ENCODE measurements around the gene NDUFS3. TPM values are rescaled to one million over a fixed set of nuclear protein-coding genes. Genes with fewer than 3 reads are reported as not detected.
"Not testable (repeated sequence)": the region's sequence is repeated elsewhere in the genome, so short reads cannot be mapped to it uniquely, and the experiment has no call there.

The NDUFS3 gene
- polyA plus RNA-seq, 4 donors = 80.5 to 151 (median 147) TPM

GRCh38 chr11:47557004-47557403 is 21.9 kb upstream of the NDUFS3 start:
- DNase-seq (ENCODE audit: low read depth in 4 of 4, low spot score in 3 of 4) = not testable (repeated sequence)

- no peak for DNase-seq (ENCODE audit: low read depth in 4 of 4, low spot score in 3 of 4)
Measured at GRCh38 chr11:47558695-47559094, 20.2 kb upstream of the NDUFS3 start.

DNA sequence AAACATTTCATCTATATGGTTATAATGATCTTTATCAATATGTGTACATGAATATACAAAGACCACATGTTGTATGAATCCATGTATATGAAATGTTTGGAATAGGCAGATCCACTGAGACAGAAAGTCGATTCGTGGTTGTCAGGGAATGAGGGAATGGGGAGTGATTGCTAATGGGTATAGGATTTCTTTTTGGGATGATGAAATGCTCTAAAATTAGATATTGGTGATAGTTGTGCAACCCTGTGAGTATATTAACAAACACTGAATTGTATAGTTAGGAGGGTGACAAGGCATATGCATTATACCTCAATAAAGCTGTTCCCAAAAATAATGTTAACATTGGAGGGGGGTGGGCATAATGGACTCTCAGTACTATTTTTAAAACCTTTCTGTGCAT is 18.4 kb upstream of the NDUFS3 start:
- DNase-seq (ENCODE audit: low read depth in 4 of 4, low spot score in 3 of 4) = no peak

- DNase-seq (ENCODE audit: low read depth in 4 of 4, low spot score in 3 of 4) = not testable (repeated sequence)
Measured at GRCh38 chr11:47562393-47562792, 16.5 kb upstream of the NDUFS3 start.

GRCh38 chr11:47564366-47564765 is 14.5 kb upstream of the NDUFS3 start:
- DNase-seq (ENCODE audit: low read depth in 4 of 4, low spot score in 3 of 4) = not testable (repeated sequence)

DNA sequence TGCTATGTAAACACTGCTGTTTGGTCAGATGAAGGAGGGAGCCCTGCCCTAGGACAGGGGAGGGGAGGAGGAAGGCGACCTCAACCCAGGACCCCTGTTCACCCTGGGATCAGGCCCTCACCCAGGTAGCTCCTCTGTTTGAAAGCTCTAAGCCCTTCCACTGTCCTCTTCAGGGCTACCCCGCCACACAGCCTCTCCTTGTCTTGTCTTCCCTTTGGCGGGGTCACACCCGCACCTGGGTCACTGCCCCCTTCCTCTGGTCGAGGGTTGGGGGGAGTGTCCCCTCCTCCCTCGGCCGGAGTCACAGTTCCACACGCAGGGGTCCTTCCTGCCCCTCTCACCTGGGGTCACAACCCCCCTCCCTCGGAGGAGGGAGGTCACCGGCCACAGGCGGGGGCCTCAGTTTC is 13.9 kb upstream of the NDUFS3 start:
- DNase-seq (ENCODE audit: low read depth in 4 of 4, low spot score in 3 of 4) = no peak

- no peak for DNase-seq (ENCODE audit: low read depth in 4 of 4, low spot score in 3 of 4)
Measured at GRCh38 chr11:47565340-47566148, 13.3 kb upstream of the NDUFS3 start, which contains the start of gene PTPMT1. Gene PTPMT1 (plus strand): TSS chr11:47565599. CDS start chr11:47565623, 24 bp downstream.

DNA sequence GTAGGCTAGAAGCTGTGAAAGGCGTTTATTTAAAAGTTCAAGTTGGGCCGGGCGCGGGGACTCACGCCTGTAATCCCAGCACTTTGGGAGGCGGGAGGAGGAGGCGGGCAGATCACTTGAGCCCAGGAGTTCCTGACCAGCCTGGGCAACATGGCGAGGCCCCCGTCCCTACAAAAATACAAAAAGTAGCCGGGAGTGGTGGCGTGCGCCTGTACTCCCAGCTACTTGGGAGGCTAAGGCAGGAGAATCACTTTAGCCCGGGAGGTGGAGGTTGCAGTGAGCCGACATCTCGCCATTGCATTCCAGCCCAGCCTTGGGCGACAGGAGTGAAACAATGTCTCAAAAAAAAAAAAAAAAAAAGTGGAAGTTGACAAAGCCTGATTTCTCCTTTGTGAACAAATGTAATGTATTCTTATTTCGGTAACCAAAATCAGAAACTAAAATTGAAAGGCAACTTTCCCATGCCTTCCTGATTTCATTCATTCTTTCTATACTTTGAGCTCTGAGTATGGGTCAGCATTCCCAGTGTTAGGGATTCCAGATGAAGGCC is 12.7 kb upstream of the NDUFS3 start:
- DNase-seq (ENCODE audit: low read depth in 4 of 4, low spot score in 3 of 4) = no peak

DNA sequence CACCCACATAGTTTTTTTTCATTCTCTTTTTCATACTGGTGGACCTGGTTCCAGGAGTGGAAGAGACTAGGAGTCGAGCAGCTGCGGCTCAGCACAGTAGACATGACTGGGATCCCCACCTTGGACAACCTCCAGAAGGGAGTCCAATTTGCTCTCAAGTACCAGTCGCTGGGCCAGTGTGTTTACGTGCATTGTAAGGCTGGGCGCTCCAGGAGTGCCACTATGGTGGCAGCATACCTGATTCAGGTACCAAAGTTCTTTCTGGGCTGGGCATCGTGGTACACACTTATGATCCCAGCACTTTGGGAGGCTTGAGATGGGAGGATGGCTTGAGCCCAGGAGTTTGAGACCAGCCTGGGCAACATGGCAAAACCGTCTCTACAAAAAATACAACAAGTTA is 9.2 kb upstream of the NDUFS3 start:
- no peak for DNase-seq (ENCODE audit: low read depth in 4 of 4, low spot score in 3 of 4)

- no peak for DNase-seq (ENCODE audit: low read depth in 4 of 4, low spot score in 3 of 4)
Measured at GRCh38 chr11:47570651-47571356, 8.1 kb upstream of the NDUFS3 start.

DNA sequence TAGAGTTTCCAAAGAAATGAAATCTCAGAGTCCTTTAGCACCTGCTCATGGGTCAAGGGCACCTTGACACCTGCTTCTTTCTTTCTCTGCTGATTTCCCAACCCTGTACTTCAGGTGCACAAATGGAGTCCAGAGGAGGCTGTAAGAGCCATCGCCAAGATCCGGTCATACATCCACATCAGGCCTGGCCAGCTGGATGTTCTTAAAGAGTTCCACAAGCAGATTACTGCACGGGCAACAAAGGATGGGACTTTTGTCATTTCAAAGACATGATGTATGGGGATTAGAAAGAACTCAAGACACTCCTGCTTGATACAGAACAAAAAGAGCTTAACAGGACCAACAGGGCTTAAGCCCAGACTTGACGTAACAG is 7.5 kb upstream of the NDUFS3 start:
- DNase-seq (ENCODE audit: low read depth in 4 of 4, low spot score in 3 of 4) = no peak

GRCh38 chr11:47571895-47572294 is 7.0 kb upstream of the NDUFS3 start:
- no peak for DNase-seq (ENCODE audit: low read depth in 4 of 4, low spot score in 3 of 4)

DNA sequence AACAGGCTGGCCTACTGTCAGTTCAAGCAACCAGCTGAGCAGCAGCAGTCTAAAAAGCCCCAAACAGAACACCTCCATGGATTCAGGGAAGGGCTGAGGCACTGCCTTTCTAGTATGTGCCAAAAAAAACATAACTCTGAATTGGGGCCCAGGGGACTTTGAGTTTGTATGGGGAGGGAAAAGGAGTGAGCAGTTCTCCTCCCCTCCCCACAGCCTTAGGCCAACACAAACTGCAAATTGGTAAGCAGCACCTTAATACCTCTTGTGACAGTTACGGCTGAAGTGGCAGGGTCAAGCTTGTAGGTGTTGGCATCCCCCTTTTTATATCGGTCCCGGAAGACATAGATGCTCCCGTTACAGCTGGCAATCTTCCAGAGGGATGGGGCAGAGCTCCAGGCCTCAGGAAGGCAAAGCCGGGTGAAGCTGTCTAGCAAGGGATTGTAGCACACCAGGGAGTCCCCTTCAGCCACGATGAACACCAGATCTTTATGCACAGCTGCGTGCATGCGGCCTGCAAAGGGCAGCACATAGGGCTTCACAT is 6.1 kb upstream of the NDUFS3 start:
- DNase-seq (ENCODE audit: low read depth in 4 of 4, low spot score in 3 of 4) = no peak

GRCh38 chr11:47573321-47573720 is 5.6 kb upstream of the NDUFS3 start:
- DNase-seq (ENCODE audit: low read depth in 4 of 4, low spot score in 3 of 4) = no peak

DNA sequence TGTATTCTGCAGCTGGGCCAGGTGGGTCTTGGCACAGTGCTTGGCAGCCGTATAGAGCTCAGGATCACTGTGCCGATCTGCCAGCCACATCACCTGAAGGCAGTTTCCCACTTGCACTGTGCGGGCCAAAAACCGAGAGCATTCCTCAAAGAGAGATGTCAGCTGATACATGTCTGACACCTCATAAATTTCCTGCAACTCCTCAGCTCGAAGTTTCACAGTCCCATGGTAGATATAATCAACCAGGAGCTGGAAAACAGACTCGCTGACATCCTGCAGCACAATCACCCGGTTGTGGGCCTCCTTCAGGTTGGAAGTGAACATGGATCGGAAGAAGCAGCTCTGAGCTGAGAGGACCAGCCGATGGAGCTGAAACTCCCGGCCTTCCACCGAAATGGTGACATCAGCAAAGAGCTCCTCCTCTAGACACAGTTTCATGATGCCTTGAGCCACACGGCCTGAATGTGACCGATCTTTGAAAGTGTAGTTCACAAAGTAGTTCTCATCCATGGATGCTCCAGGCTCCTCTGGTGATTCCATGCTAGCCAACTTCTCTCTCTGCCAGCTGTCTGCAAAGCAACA is 1.3 kb upstream of the NDUFS3 start:
- DNase-seq (ENCODE audit: low read depth in 4 of 4, low spot score in 3 of 4) = no peak

DNA sequence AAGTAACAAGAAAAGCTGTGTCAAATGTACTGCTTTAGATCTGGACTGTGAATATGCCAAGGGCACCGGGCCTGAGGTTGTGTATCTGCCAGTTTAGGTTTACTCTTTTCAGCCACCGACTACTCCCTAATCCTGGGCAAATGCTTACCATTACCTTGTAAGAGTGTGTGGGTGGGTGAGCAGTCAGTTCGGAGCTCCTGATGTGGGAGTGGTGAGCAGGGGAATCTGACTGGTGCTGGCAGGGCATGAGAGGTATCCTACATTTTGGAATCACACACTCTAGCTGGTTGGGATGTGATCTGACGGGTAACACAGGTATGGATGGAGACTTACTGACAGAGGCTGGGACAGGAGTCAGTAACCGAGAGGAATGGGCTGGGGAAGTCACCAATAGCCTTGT is 5.0 kb downstream of the NDUFS3 start:
- no peak for DNase-seq (ENCODE audit: low read depth in 4 of 4, low spot score in 3 of 4)

DNA sequence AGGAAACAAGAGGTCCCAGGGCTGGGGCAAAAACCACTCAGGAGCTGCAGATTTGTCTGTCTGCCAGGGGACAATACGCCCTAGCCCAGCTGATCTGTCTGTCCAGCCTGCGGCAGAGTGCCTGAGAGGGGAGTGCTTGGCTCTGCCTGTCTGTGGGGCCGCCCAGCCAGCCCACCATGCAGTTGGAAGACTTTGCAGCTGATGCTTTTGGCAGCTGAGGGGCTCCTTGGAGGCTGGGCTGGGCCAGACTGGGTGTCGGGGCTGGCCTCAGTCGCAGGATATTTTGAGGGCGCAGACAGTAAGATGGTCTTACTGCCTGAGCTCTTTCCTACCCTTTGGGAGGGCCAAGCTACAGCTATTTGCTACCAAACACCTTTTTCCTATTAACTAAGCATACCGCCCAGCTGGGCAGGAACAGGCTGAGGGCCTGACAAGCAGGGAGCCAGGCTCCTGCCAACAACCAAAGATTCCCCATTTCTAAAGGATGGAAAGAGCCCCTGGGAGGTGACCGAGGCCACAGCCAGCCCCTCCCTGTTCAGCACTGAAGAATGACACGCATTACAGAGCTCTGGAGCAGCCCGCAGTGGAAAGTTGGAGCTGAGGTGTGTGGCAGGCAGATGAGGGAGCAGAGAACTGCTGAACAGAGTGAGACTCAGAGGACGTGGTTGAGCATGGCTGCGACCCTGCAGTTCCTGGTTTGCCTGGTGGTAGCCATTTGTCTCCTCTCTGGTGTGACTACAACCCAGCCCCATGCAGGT is 7.4 kb downstream of the NDUFS3 start, which contains the start of gene FAM180B:
Gene FAM180B, plus strand, starts transcription at position 581 of the 758 bp plus-strand sequence. Its CDS starts 91 bp downstream, at position 672.
- DNase-seq (ENCODE audit: low read depth in 4 of 4, low spot score in 3 of 4) = no peak

- no peak for DNase-seq (ENCODE audit: low read depth in 4 of 4, low spot score in 3 of 4)
Measured at GRCh38 chr11:47587039-47587716, 8.3 kb downstream of the NDUFS3 start.

DNA sequence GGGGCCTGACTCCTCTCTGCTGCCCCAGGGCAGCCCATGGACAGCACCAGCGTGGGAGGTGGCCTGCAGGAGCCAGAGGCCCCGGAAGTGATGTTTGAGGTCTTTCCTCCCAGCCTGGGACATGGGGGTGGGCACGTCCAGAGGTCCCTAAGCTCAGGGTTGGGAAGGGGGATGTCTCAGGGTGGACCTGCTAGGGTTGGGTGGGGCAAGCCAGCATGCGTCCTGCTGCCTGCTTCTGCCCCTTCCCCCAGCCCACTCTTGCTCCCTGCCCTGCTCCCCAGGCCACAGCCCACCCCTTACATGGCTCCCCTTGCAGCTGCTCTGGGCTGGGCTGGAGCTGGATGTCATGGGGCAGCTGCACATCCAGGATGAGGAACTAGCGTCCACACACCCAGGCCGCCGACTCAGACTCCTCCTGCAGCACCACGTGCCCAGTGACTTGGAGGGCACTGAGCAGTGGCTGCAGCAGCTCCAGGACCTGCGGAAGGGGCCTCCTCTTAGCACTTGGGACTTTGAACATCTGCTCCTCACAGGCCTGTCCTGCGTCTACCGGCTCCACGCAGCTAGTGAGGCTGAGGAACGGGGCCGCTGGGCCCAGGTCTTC is 9.0 kb downstream of the NDUFS3 start:
- no peak for DNase-seq (ENCODE audit: low read depth in 4 of 4, low spot score in 3 of 4)

Measured in left renal pelvis (tissue), 4 donors.